Chondrocyte (in vitro differentiated cells): ENCODE results near the gene SLC2A2. TPM values are rescaled to one million over a fixed set of nuclear protein-coding genes. Genes with fewer than 3 reads are reported as not detected.
A peak's percentile ranks its signal among the peaks of the same experiment; 100 is the strongest.

ENCODE experiments used
- DNase-seq: peaks from one replicate; pipeline ENCODE4 v3.0.0; 2021; ENCODE audit warnings: mixed read lengths, low spot score
- H3K27ac Mint-ChIP-seq: one replicate; pipeline ENCODE4 v1.8.0; 2021; ENCODE audit warnings: mild to moderate bottlenecking, moderate library complexity, mixed read lengths; ENCODE audit not compliant: unreplicated experiment
- H3K27me3 Mint-ChIP-seq: 2 replicates; pipeline ENCODE4 v1.8.0; 2021; ENCODE audit warnings: low read depth, mixed read lengths
- H3K36me3 Mint-ChIP-seq: 2 replicates; pipeline ENCODE4 v1.8.0; 2021; ENCODE audit warnings: low read depth, mixed read lengths
- H3K4me1 Mint-ChIP-seq: 2 replicates; pipeline ENCODE4 v1.8.0; 2021; ENCODE audit warnings: low read depth, mild to moderate bottlenecking, mixed read lengths
- H3K4me3 Mint-ChIP-seq: one replicate; pipeline ENCODE4 v1.8.0; 2021; ENCODE audit warnings: mild to moderate bottlenecking, moderate library complexity, mixed read lengths; ENCODE audit not compliant: unreplicated experiment
- H3K9me3 Mint-ChIP-seq: 2 replicates; pipeline ENCODE4 v1.8.0; 2021; ENCODE audit warnings: low read depth, mixed read lengths
- total RNA-seq: library from RNA; stranded (reverse); gene quantifications from 3 replicates; pipeline ENCODE4 v1.2.1, GENCODE V29; 2021
- TF ChIP-seq, protein P1 (sequence below): fragments of 200-600 bp; sonication (generic); IDR thresholded peaks from 2 replicates; pipeline ENCODE4 v1.5.0; 2021; ENCODE audit warnings: antibody characterized with exemption, mild to moderate bottlenecking, moderate library complexity

The SLC2A2 gene
- total RNA-seq, 1 donor from 2014 or later, result not detected

DNA sequence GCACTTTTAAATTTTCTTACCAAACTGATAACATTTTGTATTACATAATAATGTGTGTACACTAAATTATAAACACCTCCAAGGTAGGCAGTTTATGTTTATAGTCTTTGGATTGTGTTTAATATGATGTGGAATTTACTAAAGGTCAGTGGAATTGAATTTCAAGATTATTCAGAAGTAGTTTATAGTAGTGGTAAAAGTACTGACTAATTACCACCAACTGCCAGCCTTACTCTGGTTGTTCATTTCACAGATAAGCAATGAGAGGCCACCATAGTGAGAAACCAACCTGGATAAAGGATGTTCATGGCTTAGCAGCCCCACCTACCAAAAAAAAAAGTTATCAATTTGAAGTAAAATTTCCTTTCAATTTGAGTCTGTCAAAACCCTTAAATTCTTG, 64.1 kb downstream of the SLC2A2 start:
- Mint-ChIP-seq H3K27me3 (no peaks in the 10 kb centered on the region), H3K4me3 (no peak overlapping the region), H3K9me3 (no peaks in the 10 kb centered on the region), H3K27ac (no peak overlapping the region), H3K4me1 (peaks cover 5% of the 10 kb centered on the region), H3K36me3 (no peaks in the 10 kb centered on the region)
- no peak for DNase-seq
- TF ChIP-seq, protein P1, sequence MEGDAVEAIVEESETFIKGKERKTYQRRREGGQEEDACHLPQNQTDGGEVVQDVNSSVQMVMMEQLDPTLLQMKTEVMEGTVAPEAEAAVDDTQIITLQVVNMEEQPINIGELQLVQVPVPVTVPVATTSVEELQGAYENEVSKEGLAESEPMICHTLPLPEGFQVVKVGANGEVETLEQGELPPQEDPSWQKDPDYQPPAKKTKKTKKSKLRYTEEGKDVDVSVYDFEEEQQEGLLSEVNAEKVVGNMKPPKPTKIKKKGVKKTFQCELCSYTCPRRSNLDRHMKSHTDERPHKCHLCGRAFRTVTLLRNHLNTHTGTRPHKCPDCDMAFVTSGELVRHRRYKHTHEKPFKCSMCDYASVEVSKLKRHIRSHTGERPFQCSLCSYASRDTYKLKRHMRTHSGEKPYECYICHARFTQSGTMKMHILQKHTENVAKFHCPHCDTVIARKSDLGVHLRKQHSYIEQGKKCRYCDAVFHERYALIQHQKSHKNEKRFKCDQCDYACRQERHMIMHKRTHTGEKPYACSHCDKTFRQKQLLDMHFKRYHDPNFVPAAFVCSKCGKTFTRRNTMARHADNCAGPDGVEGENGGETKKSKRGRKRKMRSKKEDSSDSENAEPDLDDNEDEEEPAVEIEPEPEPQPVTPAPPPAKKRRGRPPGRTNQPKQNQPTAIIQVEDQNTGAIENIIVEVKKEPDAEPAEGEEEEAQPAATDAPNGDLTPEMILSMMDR, result no peak

DNA sequence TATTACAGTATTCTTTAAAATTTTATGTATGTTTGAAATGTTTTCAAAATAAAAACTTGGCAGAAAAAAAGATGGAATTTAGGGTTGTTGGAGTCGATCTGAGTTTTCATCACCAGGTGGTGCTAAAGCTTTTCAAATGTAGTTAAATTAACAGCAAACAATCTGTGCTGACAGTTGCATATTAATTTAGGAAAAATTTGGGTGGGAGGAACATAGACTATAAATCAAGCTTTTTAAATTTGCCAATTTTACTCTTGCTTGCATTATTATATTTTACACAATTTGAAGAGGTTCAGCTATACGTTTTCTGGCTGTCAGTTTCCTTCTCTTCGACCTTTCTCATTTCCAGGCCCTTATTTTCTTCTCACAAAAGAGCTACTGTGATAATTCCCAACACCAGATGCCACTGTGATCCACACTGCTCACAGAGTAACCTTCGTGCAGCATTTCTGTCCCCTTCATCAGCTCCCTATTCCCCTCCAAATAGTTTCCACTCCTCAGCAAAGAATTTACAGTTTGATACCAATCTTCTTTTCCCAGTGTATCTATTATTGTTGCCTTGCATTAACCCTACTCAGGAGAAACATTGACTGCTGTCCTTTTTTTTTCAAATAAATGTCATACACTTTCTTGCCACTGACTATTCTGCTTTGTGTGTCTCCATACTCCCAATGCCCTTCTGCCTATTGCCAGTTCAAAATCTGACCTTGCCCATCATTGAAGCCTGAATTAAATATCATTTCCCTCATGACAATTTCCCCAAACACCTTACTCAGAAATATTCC, 64.7 kb downstream of the SLC2A2 start:
- Mint-ChIP-seq H3K36me3 (no peaks in the 10 kb centered on the region), H3K27me3 (no peaks in the 10 kb centered on the region), H3K4me1 (peaks cover 5% of the 10 kb centered on the region), H3K4me3 (no peak overlapping the region), H3K9me3 (no peaks in the 10 kb centered on the region), H3K27ac (no peak overlapping the region)
- TF ChIP-seq, protein P1, result peak; percentile 96
- no peak for DNase-seq

DNA sequence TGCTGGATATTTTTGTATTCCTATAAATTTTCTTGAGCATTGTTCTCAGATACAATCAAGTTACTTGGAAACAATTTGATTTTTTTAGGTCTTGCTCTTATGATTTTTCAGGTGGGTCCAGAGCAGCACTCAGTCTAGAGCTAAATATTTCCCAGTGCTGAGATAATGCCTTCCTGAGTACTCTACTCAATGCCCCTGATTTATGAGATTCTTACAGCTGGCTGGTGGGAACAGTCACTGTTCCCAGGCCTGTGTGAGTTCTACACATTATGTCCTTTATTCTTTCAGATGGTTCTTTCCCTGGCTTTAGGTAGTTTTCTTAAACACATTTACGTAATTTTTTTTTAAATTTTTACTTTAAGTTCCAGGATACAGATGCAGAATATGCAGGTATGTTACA, 67.1 kb downstream of the SLC2A2 start:
- H3K36me3 Mint-ChIP-seq, result no peaks in the 10 kb centered on the region
- H3K27ac Mint-ChIP-seq, result no peak overlapping the region
- TF ChIP-seq, protein P1, result no peak
- peaks cover 5% of the 10 kb centered on the region for H3K4me1 Mint-ChIP-seq
- no peaks in the 10 kb centered on the region for H3K27me3 Mint-ChIP-seq
- no peak overlapping the region for H3K4me3 Mint-ChIP-seq
- no peak for DNase-seq
- H3K9me3 Mint-ChIP-seq, result no peaks in the 10 kb centered on the region

- no peak for DNase-seq
- Mint-ChIP-seq H3K9me3 (no peaks in the 10 kb centered on the region), H3K27me3 (no peaks in the 10 kb centered on the region), H3K4me1 (peaks cover under 1% of the 10 kb centered on the region), H3K27ac (no peak overlapping the region), H3K36me3 (no peaks in the 10 kb centered on the region), H3K4me3 (no peak overlapping the region)
- TF ChIP-seq, protein P1, result no peak
These were observed 69.9 kb downstream of the SLC2A2 start for GRCh38 chr3:170956647-170957046.

DNA sequence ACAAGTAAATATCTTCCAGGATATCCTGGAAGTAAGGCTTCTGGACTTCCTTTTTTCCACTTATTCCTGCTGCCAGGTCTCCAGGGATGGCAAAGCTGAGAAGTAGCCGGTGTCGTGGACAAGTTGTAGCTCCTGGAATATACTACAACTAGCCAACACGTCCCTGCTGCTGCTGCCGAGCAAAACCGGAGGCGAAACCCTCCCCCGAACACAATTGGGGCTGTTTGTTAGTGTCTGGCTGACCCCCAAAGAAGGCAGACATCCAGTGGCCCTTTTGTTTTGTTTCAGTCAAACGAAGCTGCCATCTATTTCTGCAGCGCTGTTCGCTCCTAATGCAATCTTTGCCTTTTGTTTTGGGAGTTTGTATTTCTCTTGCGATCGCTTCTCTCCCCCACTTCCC, 72.8 kb downstream of the SLC2A2 start:
- no peaks in the 10 kb centered on the region for H3K27me3 Mint-ChIP-seq
- DNase-seq, result no peak
- TF ChIP-seq, protein P1, result no peak
- H3K4me1 Mint-ChIP-seq, result no peaks in the 10 kb centered on the region
- H3K4me3 Mint-ChIP-seq, result no peak overlapping the region
- no peaks in the 10 kb centered on the region for H3K9me3 Mint-ChIP-seq
- H3K27ac Mint-ChIP-seq, result no peak overlapping the region
- H3K36me3 Mint-ChIP-seq, result no peaks in the 10 kb centered on the region
